ENCODE data around the gene HOXA2.

HOXA2 gene

GRCh38 chr7:27119412-27119911 lies 17.0 kb upstream of the HOXA2 start (continued):
- TF ChIP-seq, protein P1, sequence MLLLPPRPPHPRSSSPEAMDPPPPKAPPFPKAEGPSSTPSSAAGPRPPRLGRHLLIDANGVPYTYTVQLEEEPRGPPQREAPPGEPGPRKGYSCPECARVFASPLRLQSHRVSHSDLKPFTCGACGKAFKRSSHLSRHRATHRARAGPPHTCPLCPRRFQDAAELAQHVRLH (tag by site-specific recombination; IDR thresholded peaks at IDR 0.05): no peak

GRCh38 chr7:27118580-27118979 lies 16.1 kb upstream of the HOXA2 start:
- peaks cover 39% of the 10 kb centered on the region for H3K4me1 ChIP-seq (ENCODE audit: control insufficient read depth, insufficient read depth, low read length)
- no peak overlapping the region for H3K27ac ChIP-seq (ENCODE audit: extremely low read depth, low read depth, low read length)
- no peaks in the 10 kb centered on the region for H3K9me3 ChIP-seq (ENCODE audit: control insufficient read depth, insufficient read depth, low read depth, low read length)
- ChIA-PET POLR2A (interaction anchor here (1.1 to 2.9 kb wide), 2 partner anchors 9 to 22 kb away, joined by 3 to 9 read pairs; partner anchors contain the start of gene HOXA1), CTCF (interaction anchor here (0.5 to 1.3 kb wide), 2 partner anchors 12 to 268 kb away, joined by 3 to 5 read pairs; partner anchors contain the start of gene HOXA4)
- no peak overlapping the region for H3K4me3 ChIP-seq (ENCODE audit: low read depth, low read length)
- TF ChIP-seq ZNF521 (tag by site-specific recombination; IDR thresholded peaks at IDR 0.05) (no peak), ZFHX2 (tag by site-specific recombination; conservative IDR thresholded peaks at IDR 0.05) (peak; percentile 48)
- H3K36me3 ChIP-seq (ENCODE audit: control insufficient read depth in 2 of 2, insufficient read depth in 1 of 2, low read length in 2 of 2): peaks cover 0 to 22% of the 10 kb centered on the region in 2 experiments; a peak in 1 of 3 replicates

DNA sequence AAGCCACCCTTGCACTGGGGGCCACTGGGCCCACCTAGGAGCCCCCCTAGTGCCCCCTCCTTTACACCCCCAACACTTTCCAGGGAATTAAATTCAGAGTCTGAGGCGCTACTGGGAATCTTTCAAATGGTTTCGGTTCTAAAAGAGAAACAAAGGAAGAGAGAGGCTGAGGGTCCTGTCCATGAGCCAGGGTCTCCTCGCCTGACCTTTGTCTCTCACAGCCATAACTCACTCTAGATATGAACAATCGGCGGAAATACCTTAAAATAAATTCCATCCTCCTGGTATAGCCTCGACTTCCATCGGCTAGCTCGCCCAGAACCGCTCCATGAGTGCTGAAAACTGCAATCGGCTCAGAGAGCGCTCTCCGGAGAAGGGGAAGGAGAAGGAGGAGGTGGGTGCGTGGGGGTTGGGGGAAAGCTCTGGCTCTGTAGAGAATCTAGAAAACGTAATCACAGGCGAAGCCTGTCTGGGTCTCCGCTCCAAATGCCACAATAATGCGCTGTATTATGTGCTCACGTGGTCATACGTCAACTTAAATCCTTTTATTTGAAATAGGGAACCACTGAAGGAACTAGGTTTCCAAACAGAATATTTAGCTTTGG lies 15.5 kb upstream of the HOXA2 start:
- Histone ChIP-seq H3K36me3 (ENCODE audit: control insufficient read depth in 2 of 2, insufficient read depth in 1 of 2, low read length in 2 of 2) (peaks cover 0 to 22% of the 10 kb centered on the region in 2 experiments; a peak in 1 of 3 replicates), H3K27ac (ENCODE audit: extremely low read depth, low read depth, low read length) (peak overlapping the region; percentile 99; the same call in 1 of the 2 replicates), H3K4me3 (ENCODE audit: low read depth, low read length) (no peak overlapping the region), H3K9me3 (ENCODE audit: control insufficient read depth, insufficient read depth, low read depth, low read length) (no peaks in the 10 kb centered on the region), H3K4me1 (ENCODE audit: control insufficient read depth, insufficient read depth, low read length) (peaks cover 39% of the 10 kb centered on the region)
- POLR2A ChIA-PET: interaction anchor here (1.1 to 2.9 kb wide), 2 partner anchors 10 to 21 kb away, joined by 3 to 9 read pairs; partner anchors contain the start of gene HOXA1
- CTCF ChIA-PET: interaction anchor here (1.3 kb wide), 1 partner anchor 13 kb away, joined by 3 read pairs; the partner anchor contains the start of gene HOXA4
- TF ChIP-seq ZNF518A (tag by site-specific recombination; conservative IDR thresholded peaks at IDR 0.05; ENCODE audit: low read depth) (no peak), GLIS1 (tag by site-specific recombination; IDR thresholded peaks at IDR 0.05) (no peak), ZBTB20 (tag by site-specific recombination; IDR thresholded peaks at IDR 0.05) (peak; percentile 47)

DNA sequence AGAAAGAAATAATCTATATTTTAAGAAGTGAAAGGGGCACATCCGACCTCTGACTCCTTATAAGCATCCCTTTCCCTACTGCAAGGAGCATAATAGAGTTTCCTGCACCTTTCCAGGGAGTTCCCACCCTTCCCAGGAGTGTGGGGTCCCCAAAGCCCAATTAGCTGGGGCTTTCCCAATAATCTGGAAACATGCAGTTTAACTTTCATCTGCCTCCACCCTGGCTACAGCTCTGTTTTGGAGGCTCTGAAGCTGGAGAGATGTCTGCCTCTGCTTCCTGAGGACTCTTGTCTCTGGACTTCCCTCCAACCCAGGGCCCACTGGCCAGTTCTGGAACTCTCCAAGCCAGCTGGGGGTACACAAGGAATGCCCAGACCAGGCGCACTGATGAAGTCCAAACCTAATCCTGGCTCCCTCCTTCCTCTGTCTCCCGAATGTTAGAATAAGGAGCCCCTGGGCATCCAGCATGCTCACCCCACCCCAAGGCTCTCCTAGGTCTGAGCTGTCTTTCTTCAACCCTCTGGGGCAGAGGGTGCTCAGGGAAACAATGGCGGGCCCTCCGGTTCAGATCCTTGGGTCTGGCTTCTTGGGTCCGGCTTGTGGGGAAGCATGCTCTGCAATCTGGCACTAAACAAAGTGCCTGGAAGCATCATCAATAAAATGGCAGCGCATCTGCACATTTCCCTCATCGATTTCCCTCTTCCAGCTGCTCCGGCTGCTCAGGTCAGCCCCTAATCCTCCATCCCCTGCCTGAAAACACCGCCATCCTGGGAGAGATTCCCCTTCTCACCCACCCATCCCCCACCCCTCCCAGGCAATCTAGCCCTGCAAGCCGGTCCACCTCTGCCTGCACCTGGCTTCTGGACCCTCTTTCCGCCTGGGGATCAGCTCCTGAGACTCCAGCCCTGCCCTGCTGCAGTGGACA lies 14.7 kb upstream of the HOXA2 start:
- peaks cover 39% of the 10 kb centered on the region for H3K4me1 ChIP-seq (ENCODE audit: control insufficient read depth, insufficient read depth, low read length)
- H3K9me3 ChIP-seq (ENCODE audit: control insufficient read depth, insufficient read depth, low read depth, low read length): no peaks in the 10 kb centered on the region
- peaks cover 0 to 22% of the 10 kb centered on the region in 2 experiments; a peak in 1 of 3 replicates for H3K36me3 ChIP-seq (ENCODE audit: control insufficient read depth in 2 of 2, insufficient read depth in 1 of 2, low read length in 2 of 2)
- no peak overlapping the region for H3K4me3 ChIP-seq (ENCODE audit: low read depth, low read length)
- POLR2A ChIA-PET: interaction anchor here (0.7 to 2.9 kb wide), 3 partner anchors 11 to 69 kb away, joined by 3 to 9 read pairs (median 3); partner anchors contain the start of gene HOXA1
- H3K27ac ChIP-seq (ENCODE audit: extremely low read depth, low read depth, low read length): peak overlapping the region; percentile 99
- CTCF ChIA-PET: interaction anchor here (1.1 to 1.3 kb wide), 3 partner anchors 11 to 27 kb away, joined by 3 to 6 read pairs (median 4); partner anchors contain the start of genes HOXA4 and HOXA5
- TF ChIP-seq REST (tag by site-specific recombination; IDR thresholded peaks at IDR 0.05) (no peak), ZNF837 (tag by site-specific recombination; IDR thresholded peaks at IDR 0.05) (no peak), ZNF654 (tag by site-specific recombination; IDR thresholded peaks at IDR 0.05; ENCODE audit: low read depth) (no peak), ZNF518A (tag by site-specific recombination; conservative IDR thresholded peaks at IDR 0.05; ENCODE audit: low read depth) (no peak), ZNF335 (tag by site-specific recombination; conservative IDR thresholded peaks at IDR 0.05) (peak; percentile 31; the same call in 1 of the 2 replicates)

Data from HEK293 (cell line).